KMS-11 (cell line): ENCODE measurements around the gene ABHD12.

Experiments
- H2AFZ ChIP-seq: fragments of 200-600 bp; sonication (generic); 2 replicates; pipeline ENCODE4 v1.6.1; 2016; ENCODE audit warnings: antibody characterized with exemption, mixed run types, low read depth
- H3K27ac ChIP-seq: fragments of 200-600 bp; sonication (generic); 2 replicates; pipeline ENCODE4 v1.6.1; 2016; ENCODE audit warnings: mild to moderate bottlenecking, mixed run types
- H3K27me3 ChIP-seq: fragments of 200-600 bp; sonication (generic); 2 replicates; pipeline ENCODE4 v1.6.1; 2017; ENCODE audit warnings: mild to moderate bottlenecking, low read depth, mixed run types, moderate library complexity; ENCODE audit not compliant: insufficient read depth
- H3K36me3 ChIP-seq: fragments of 200-600 bp; sonication (generic); 2 replicates; pipeline ENCODE4 v1.6.1; 2017; ENCODE audit warnings: mild to moderate bottlenecking, mixed run types; ENCODE audit not compliant: insufficient read depth
- H3K4me1 ChIP-seq: fragments of 200-600 bp; sonication (generic); 2 replicates; pipeline ENCODE4 v1.6.1; 2016; ENCODE audit warnings: mild to moderate bottlenecking, low read depth, mixed run types; ENCODE audit not compliant: poor library complexity, severe bottlenecking
- H3K4me2 ChIP-seq: fragments of 200-600 bp; sonication (generic); 2 replicates; pipeline ENCODE4 v1.7.0; 2016; ENCODE audit warnings: mild to moderate bottlenecking, mixed run types
- H3K4me3 ChIP-seq: fragments of 200-600 bp; sonication (generic); IDR thresholded peaks from 2 replicates; pipeline ENCODE4 v1.6.1; 2017; ENCODE audit warnings: low read depth, low read length, mixed read lengths; ENCODE audit not compliant: insufficient read depth
- H3K79me2 ChIP-seq: fragments of 200-600 bp; sonication (generic); 2 replicates; pipeline ENCODE4 v1.6.1; 2016; ENCODE audit warnings: low read depth, mixed run types; ENCODE audit not compliant: insufficient read depth
- H3K9ac ChIP-seq: fragments of 200-600 bp; sonication (generic); 2 replicates; pipeline ENCODE4 v1.6.1; 2016; ENCODE audit warnings: mild to moderate bottlenecking, mixed run types
- H4K20me1 ChIP-seq: fragments of 200-600 bp; sonication (generic); 2 replicates; pipeline ENCODE4 v1.6.1; 2016; ENCODE audit warnings: mild to moderate bottlenecking, mixed run types; ENCODE audit not compliant: insufficient read depth
- CTCF ChIP-seq: fragments of 200-600 bp; sonication (generic); conservative IDR thresholded peaks from 2 replicates; pipeline ENCODE4 v1.6.1; 2017; ENCODE audit warnings: low read depth, mild to moderate bottlenecking, antibody characterized with exemption, low read length, moderate library complexity, mixed read lengths

The ABHD12 gene

GRCh38 chr20:25364180-25364788, 26.4 kb downstream of the ABHD12 start:
- Histone ChIP-seq H3K4me1 (no peaks in the 10 kb centered on the region), H3K27me3 (no peaks in the 10 kb centered on the region), H3K4me3 (no peak overlapping the region), H3K4me2 (no peak overlapping the region), H3K9ac (no peak overlapping the region), H2AFZ (no peak overlapping the region), H3K79me2 (peaks cover 22% of the 10 kb centered on the region; the same call in 1 of the 2 replicates), H4K20me1 (no peaks in the 10 kb centered on the region), H3K36me3 (no peaks in the 10 kb centered on the region), H3K27ac (no peak overlapping the region)
- TF ChIP-seq CTCF = no peak

GRCh38 chr20:25361287-25361683, 29.4 kb downstream of the ABHD12 start:
- Histone ChIP-seq H4K20me1 (0 out of 2 replicates have a peak, but pooled peaks cover 3% of the 10 kb centered on the region), H2AFZ (no peak overlapping the region), H3K27ac (no peak overlapping the region), H3K27me3 (no peaks in the 10 kb centered on the region), H3K9ac (no peak overlapping the region), H3K4me2 (no peak overlapping the region), H3K4me3 (no peak overlapping the region), H3K36me3 (no peaks in the 10 kb centered on the region), H3K79me2 (peaks cover 8% of the 10 kb centered on the region; the same call in 1 of the 2 replicates), H3K4me1 (peaks cover 10% of the 10 kb centered on the region)
- TF ChIP-seq CTCF = no peak

GRCh38 chr20:25360631-25361286, 29.9 kb downstream of the ABHD12 start:
- peaks cover 5% of the 10 kb centered on the region; the same call in 1 of the 2 replicates for H3K79me2 ChIP-seq
- 0 out of 2 replicates have a peak, but pooled peaks cover 3% of the 10 kb centered on the region for H4K20me1 ChIP-seq
- no peak overlapping the region for H3K9ac ChIP-seq
- no peaks in the 10 kb centered on the region for H3K27me3 ChIP-seq
- no peak overlapping the region for H3K4me2 ChIP-seq
- no peaks in the 10 kb centered on the region for H3K36me3 ChIP-seq
- no peak for TF ChIP-seq CTCF
- H3K4me1 ChIP-seq = peaks cover 10% of the 10 kb centered on the region
- no peak overlapping the region for H2AFZ ChIP-seq
- H3K4me3 ChIP-seq = no peak overlapping the region
- H3K27ac ChIP-seq = no peak overlapping the region

DNA sequence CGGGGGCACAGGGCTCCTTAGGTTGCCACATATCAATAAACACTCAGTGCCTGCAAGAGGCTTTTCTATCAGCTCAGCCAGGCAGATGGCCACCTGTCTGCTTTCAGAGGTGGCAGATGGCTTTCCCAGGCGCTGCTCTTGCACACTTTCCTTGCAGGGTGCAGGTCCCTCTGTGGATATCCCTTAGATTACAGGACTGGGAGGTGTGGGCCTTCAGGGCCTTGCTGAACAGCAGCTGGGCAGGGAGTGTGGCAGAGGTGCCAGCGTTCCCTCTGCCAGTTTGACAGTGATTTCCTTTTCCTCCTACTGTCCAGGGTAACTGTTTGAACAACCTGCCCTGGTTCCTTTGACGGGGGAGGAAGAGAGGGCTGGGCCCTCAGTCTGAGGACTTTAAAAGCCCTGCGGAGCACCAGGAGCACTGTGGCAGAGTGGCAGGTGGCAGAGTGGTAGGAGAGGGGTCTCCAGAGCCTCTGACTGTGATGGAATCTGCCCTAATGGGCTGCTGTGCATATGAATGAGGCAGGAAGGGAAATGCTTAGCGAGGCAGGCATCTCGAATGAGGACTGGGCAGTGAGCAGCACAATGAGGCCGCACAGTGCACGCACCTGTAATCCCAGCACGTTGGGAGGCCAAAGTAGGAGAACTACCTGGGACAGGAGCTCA, 34.2 kb downstream of the ABHD12 start:
- H3K27me3 ChIP-seq = no peaks in the 10 kb centered on the region
- no peak overlapping the region for H3K9ac ChIP-seq
- no peak overlapping the region for H3K27ac ChIP-seq
- TF ChIP-seq CTCF = no peak
- peaks cover 11% of the 10 kb centered on the region; the same call in 1 of the 2 replicates for H3K79me2 ChIP-seq
- no peak overlapping the region for H2AFZ ChIP-seq
- H3K4me3 ChIP-seq = no peak overlapping the region
- H4K20me1 ChIP-seq = 0 out of 2 replicates have a peak, but pooled peaks cover 8% of the 10 kb centered on the region
- H3K4me2 ChIP-seq = no peak overlapping the region
- H3K4me1 ChIP-seq = peaks cover 15% of the 10 kb centered on the region
- H3K36me3 ChIP-seq = no peaks in the 10 kb centered on the region
